ENCODE data around the gene HOXD9.

Gene HOXD9

DNA sequence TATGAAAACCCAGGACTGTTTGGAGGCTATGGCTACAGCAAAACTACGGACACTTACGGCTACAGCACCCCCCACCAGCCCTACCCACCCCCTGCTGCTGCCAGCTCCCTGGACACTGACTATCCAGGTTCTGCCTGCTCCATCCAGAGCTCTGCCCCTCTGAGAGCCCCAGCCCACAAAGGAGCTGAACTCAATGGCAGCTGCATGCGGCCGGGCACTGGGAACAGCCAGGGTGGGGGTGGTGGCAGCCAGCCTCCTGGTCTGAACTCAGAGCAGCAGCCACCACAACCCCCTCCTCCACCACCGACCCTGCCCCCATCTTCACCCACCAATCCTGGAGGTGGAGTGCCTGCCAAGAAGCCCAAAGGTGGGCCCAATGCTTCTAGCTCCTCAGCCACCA lies 46.7 kb downstream of the HOXD9 start:
- Histone ChIP-seq H4K12ac (ENCODE audit: low read depth, low read length) (no peak overlapping the region), H2AK5ac (ENCODE audit: low read length) (no peak overlapping the region), H4K91ac (ENCODE audit: low read depth, low read length) (no peak overlapping the region), H3K36me3 (ENCODE audit: control insufficient read depth in 1 of 2, insufficient read depth in 2 of 2, low read length in 2 of 2) (no peaks in the 10 kb centered on the region), H3K4ac (ENCODE audit: low read depth, low read length) (no peak overlapping the region), H3K4me1 (ENCODE audit: control insufficient read depth in 1 of 2, insufficient read depth in 2 of 2, low read length in 2 of 2) (peaks cover 0 to 6% of the 10 kb centered on the region in 2 experiments), H2BK12ac (ENCODE audit: low read length) (no peak overlapping the region), H3K79me2 (ENCODE audit: control insufficient read depth, insufficient read depth, low read length, poor library complexity) (no peaks in the 10 kb centered on the region), H3K27me3 (ENCODE audit: insufficient read depth, low read length) (peaks cover 60% of the 10 kb centered on the region), H3K27ac (ENCODE audit: low read depth, low read length) (no peak overlapping the region), H3K9me3 (ENCODE audit: insufficient read depth, low read depth, low read length) (peaks cover 12% of the 10 kb centered on the region), H3K79me1 (ENCODE audit: low read length) (no peaks in the 10 kb centered on the region), H3K4me2 (ENCODE audit: low read length) (no peak overlapping the region), H3K14ac (ENCODE audit: low read length) (no peak overlapping the region), H2AFZ (ENCODE audit: insufficient read depth, low read length, poor library complexity) (no peak overlapping the region), H4K8ac (ENCODE audit: low read depth, low read length) (no peak overlapping the region), H3K9ac (ENCODE audit: low read length) (no peak overlapping the region), H2BK120ac (ENCODE audit: insufficient read depth, low read length, poor library complexity) (no peak overlapping the region), H3K18ac (ENCODE audit: low read length) (no peak overlapping the region), H3K23ac (ENCODE audit: low read length) (no peak overlapping the region), H2BK5ac (ENCODE audit: low read depth, low read length, poor library complexity) (no peak overlapping the region), H3K4me3 (ENCODE audit: low read depth, low read length) (no peak overlapping the region)
- WGBS (ENCODE audit: extremely low coverage, insufficient coverage, insufficient read length), result no CpG with 5 or more reads among the region's 5 CpGs
- no peak for DNase-seq

GRCh38 chr2:176169711-176170110 lies 47.2 kb downstream of the HOXD9 start:
- no peaks in the 10 kb centered on the region for H3K36me3 ChIP-seq (ENCODE audit: control insufficient read depth in 1 of 2, insufficient read depth in 2 of 2, low read length in 2 of 2)
- H2AFZ ChIP-seq (ENCODE audit: insufficient read depth, low read length, poor library complexity), result no peak overlapping the region
- H3K9me3 ChIP-seq (ENCODE audit: insufficient read depth, low read depth, low read length), result peaks cover 12% of the 10 kb centered on the region
- no peak overlapping the region for H3K4me3 ChIP-seq (ENCODE audit: low read depth, low read length)
- H3K9ac ChIP-seq (ENCODE audit: low read length), result no peak overlapping the region
- H2AK5ac ChIP-seq (ENCODE audit: low read length), result no peak overlapping the region
- no peak overlapping the region for H3K14ac ChIP-seq (ENCODE audit: low read length)
- H3K79me2 ChIP-seq (ENCODE audit: control insufficient read depth, insufficient read depth, low read length, poor library complexity), result no peaks in the 10 kb centered on the region
- H3K23ac ChIP-seq (ENCODE audit: low read length), result no peak overlapping the region
- H4K8ac ChIP-seq (ENCODE audit: low read depth, low read length), result no peak overlapping the region
- no peak overlapping the region for H3K4me2 ChIP-seq (ENCODE audit: low read length)
- H3K18ac ChIP-seq (ENCODE audit: low read length), result no peak overlapping the region
- H3K27me3 ChIP-seq (ENCODE audit: insufficient read depth, low read length), result peaks cover 60% of the 10 kb centered on the region
- H3K4me1 ChIP-seq (ENCODE audit: control insufficient read depth in 1 of 2, insufficient read depth in 2 of 2, low read length in 2 of 2), result peaks cover 0 to 6% of the 10 kb centered on the region in 2 experiments
- no peak overlapping the region for H2BK120ac ChIP-seq (ENCODE audit: insufficient read depth, low read length, poor library complexity)
- H4K91ac ChIP-seq (ENCODE audit: low read depth, low read length), result no peak overlapping the region
- no peak overlapping the region for H2BK5ac ChIP-seq (ENCODE audit: low read depth, low read length, poor library complexity)
- H3K4ac ChIP-seq (ENCODE audit: low read depth, low read length), result no peak overlapping the region
- no peak overlapping the region for H3K27ac ChIP-seq (ENCODE audit: low read depth, low read length)
- no peak for DNase-seq
- WGBS (ENCODE audit: extremely low coverage, insufficient coverage, insufficient read length), result no CpG with 5 or more reads among the region's 2 CpGs
- H3K79me1 ChIP-seq (ENCODE audit: low read length), result no peaks in the 10 kb centered on the region
- H2BK12ac ChIP-seq (ENCODE audit: low read length), result no peak overlapping the region
- no peak overlapping the region for H4K12ac ChIP-seq (ENCODE audit: low read depth, low read length)

DNA sequence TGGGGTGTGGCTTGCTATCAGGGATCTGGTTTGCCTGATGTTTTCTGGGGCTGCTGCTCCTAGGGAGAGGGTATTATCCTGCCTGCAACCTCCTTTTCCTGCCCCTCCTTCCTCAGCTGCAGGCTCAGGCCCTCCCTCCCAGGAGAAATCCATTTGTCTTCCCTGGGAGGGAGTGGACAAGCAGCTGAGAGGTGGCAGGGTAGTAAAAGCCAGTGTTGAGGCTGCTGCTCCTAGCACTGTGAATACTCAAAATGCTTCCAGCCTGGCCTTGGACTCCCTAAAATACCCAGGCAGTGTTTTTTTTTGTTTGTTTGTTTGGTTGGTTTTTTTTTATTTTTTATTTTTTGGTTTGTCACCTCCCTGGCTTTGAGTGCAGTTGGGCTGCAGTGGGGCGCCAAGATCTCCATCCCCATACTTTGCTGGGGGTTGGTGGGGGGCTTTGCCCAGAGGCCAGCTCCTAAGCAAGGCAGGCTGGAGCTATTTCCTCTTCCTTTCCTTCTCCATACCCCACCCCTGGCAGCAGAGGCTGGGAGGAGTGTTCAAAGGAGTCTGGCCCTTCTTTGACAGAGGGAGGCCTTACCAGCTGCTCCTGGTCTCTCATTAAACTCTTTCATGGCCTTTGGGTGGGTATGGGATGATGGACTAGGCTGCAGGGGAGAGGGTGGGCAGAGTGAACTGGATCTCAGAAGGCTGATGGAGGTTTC lies 48.2 kb downstream of the HOXD9 start:
- no CpG with 5 or more reads among the region's 1 CpG for WGBS (ENCODE audit: extremely low coverage, insufficient coverage, insufficient read length)
- no peak overlapping the region for H3K27ac ChIP-seq (ENCODE audit: low read depth, low read length)

GRCh38 chr2:176171351-176172006 lies 49.0 kb downstream of the HOXD9 start:
- Histone ChIP-seq H4K91ac (ENCODE audit: low read depth, low read length) (no peak overlapping the region), H3K36me3 (ENCODE audit: control insufficient read depth in 1 of 2, insufficient read depth in 2 of 2, low read length in 2 of 2) (no peaks in the 10 kb centered on the region), H3K79me2 (ENCODE audit: control insufficient read depth, insufficient read depth, low read length, poor library complexity) (no peaks in the 10 kb centered on the region), H2BK120ac (ENCODE audit: insufficient read depth, low read length, poor library complexity) (no peak overlapping the region), H3K23ac (ENCODE audit: low read length) (no peak overlapping the region), H3K18ac (ENCODE audit: low read length) (no peak overlapping the region), H3K4me2 (ENCODE audit: low read length) (peak overlapping the region; percentile 22), H3K9me3 (ENCODE audit: insufficient read depth, low read depth, low read length) (peaks cover 13% of the 10 kb centered on the region), H4K8ac (ENCODE audit: low read depth, low read length) (no peak overlapping the region), H3K27me3 (ENCODE audit: insufficient read depth, low read length) (peaks cover 61% of the 10 kb centered on the region), H3K27ac (ENCODE audit: low read depth, low read length) (no peak overlapping the region), H3K4me1 (ENCODE audit: control insufficient read depth in 1 of 2, insufficient read depth in 2 of 2, low read length in 2 of 2) (peaks cover 0 to 8% of the 10 kb centered on the region in 2 experiments), H3K4ac (ENCODE audit: low read depth, low read length) (no peak overlapping the region), H3K4me3 (ENCODE audit: low read depth, low read length) (peak overlapping the region; percentile 43), H2BK12ac (ENCODE audit: low read length) (no peak overlapping the region), H2AFZ (ENCODE audit: insufficient read depth, low read length, poor library complexity) (no peak overlapping the region), H2BK5ac (ENCODE audit: low read depth, low read length, poor library complexity) (no peak overlapping the region), H3K9ac (ENCODE audit: low read length) (no peak overlapping the region), H2AK5ac (ENCODE audit: low read length) (no peak overlapping the region), H3K14ac (ENCODE audit: low read length) (no peak overlapping the region), H4K12ac (ENCODE audit: low read depth, low read length) (no peak overlapping the region), H3K79me1 (ENCODE audit: low read length) (no peaks in the 10 kb centered on the region)
- WGBS (ENCODE audit: extremely low coverage, insufficient coverage, insufficient read length), result no CpG with 5 or more reads among the region's 51 CpGs
- DNase-seq, result no peak

More for the DNA sequence above, 48.2 kb downstream of the HOXD9 start:
- H4K91ac ChIP-seq (ENCODE audit: low read depth, low read length), result no peak overlapping the region
- no peak overlapping the region for H2AFZ ChIP-seq (ENCODE audit: insufficient read depth, low read length, poor library complexity)
- H3K18ac ChIP-seq (ENCODE audit: low read length), result no peak overlapping the region
- H3K27me3 ChIP-seq (ENCODE audit: insufficient read depth, low read length), result peaks cover 60% of the 10 kb centered on the region
- H2AK5ac ChIP-seq (ENCODE audit: low read length), result no peak overlapping the region
- H3K4me2 ChIP-seq (ENCODE audit: low read length), result no peak overlapping the region
- H3K23ac ChIP-seq (ENCODE audit: low read length), result no peak overlapping the region
- no peak overlapping the region for H2BK120ac ChIP-seq (ENCODE audit: insufficient read depth, low read length, poor library complexity)
- no peak overlapping the region for H4K12ac ChIP-seq (ENCODE audit: low read depth, low read length)
- H4K8ac ChIP-seq (ENCODE audit: low read depth, low read length), result no peak overlapping the region
- no peak overlapping the region for H3K4me3 ChIP-seq (ENCODE audit: low read depth, low read length)
- H2BK5ac ChIP-seq (ENCODE audit: low read depth, low read length, poor library complexity), result no peak overlapping the region
- H3K36me3 ChIP-seq (ENCODE audit: control insufficient read depth in 1 of 2, insufficient read depth in 2 of 2, low read length in 2 of 2), result no peaks in the 10 kb centered on the region
- no peaks in the 10 kb centered on the region for H3K79me2 ChIP-seq (ENCODE audit: control insufficient read depth, insufficient read depth, low read length, poor library complexity)
- no peak overlapping the region for H3K14ac ChIP-seq (ENCODE audit: low read length)
- no peaks in the 10 kb centered on the region for H3K79me1 ChIP-seq (ENCODE audit: low read length)
- DNase-seq, result no peak
- H3K9me3 ChIP-seq (ENCODE audit: insufficient read depth, low read depth, low read length), result peaks cover 13% of the 10 kb centered on the region
- H3K9ac ChIP-seq (ENCODE audit: low read length), result no peak overlapping the region
- no peak overlapping the region for H2BK12ac ChIP-seq (ENCODE audit: low read length)
- H3K4me1 ChIP-seq (ENCODE audit: control insufficient read depth in 1 of 2, insufficient read depth in 2 of 2, low read length in 2 of 2), result peaks cover 0 to 8% of the 10 kb centered on the region in 2 experiments
- no peak overlapping the region for H3K4ac ChIP-seq (ENCODE audit: low read depth, low read length)

Data from trophoblast cell (in vitro differentiated cells and primary cell).